HepG2 (cell line): ENCODE results near the gene WSB1. TPM values are rescaled to one million over a fixed set of nuclear protein-coding genes. Genes with fewer than 3 reads are reported as not detected.

Source experiments
- CHD2 ChIP-seq: IDR thresholded peaks from 2 replicates; pipeline ENCODE4 v1.6.1; 2011; ENCODE audit warnings: low read depth, low read length, improper control_type of control experiment
- HMGA1 ChIP-seq: sonication (generic); formaldehyde crosslinking; conservative IDR thresholded peaks from 2 replicates; pipeline ENCODE4 v1.4.0; 2020; ENCODE audit warnings: missing genetic modification reagents
- NCOR1 ChIP-seq: fragments of 200-600 bp; sonication (generic); IDR thresholded peaks from 2 replicates; pipeline ENCODE4 v1.7.0; 2017; ENCODE audit warnings: antibody characterized with exemption, low read length, borderline replicate concordance
- PBX2 ChIP-seq: IDR thresholded peaks from 2 replicates; pipeline ENCODE4 v1.6.1; 2016; ENCODE audit warnings: control low read depth
- RARA ChIP-seq: IDR thresholded peaks from 2 replicates; pipeline ENCODE4 v1.6.1; 2016; ENCODE audit warnings: missing genetic modification reagents, missing compliant biosample characterization
- REL ChIP-seq: sonication (generic); formaldehyde crosslinking; conservative IDR thresholded peaks from 2 replicates; pipeline ENCODE4 v1.8.0; 2022; ENCODE audit warnings: mild to moderate bottlenecking, missing genetic modification reagents, moderate library complexity
- SMAD9 ChIP-seq: sonication (generic); formaldehyde crosslinking; IDR thresholded peaks from 2 replicates; pipeline ENCODE4 v1.5.1; 2020; ENCODE audit warnings: mild to moderate bottlenecking, missing genetic modification reagents
- TEAD3 ChIP-seq: optimal IDR thresholded peaks from 2 replicates; pipeline ENCODE3; 2016; ENCODE audit warnings: borderline replicate concordance
- TFAP4 ChIP-seq: sonication (generic); IDR thresholded peaks from 2 replicates; pipeline ENCODE4 v1.6.1; 2016; ENCODE audit warnings: low read depth, borderline replicate concordance
- THAP9 ChIP-seq: sonication (generic); formaldehyde crosslinking; IDR thresholded peaks from 2 replicates; pipeline ENCODE4; 2020; ENCODE audit warnings: missing genetic modification reagents, mild to moderate bottlenecking, borderline replicate concordance
- TRAFD1 ChIP-seq: sonication (generic); formaldehyde crosslinking; IDR thresholded peaks from 2 replicates; pipeline ENCODE4 v1.5.1; 2020; ENCODE audit warnings: missing genetic modification reagents, mild to moderate bottlenecking, borderline replicate concordance
- U2AF2 ChIP-seq: fragments of 200-400 bp; formaldehyde crosslinking; IDR thresholded peaks from 2 replicates; pipeline ENCODE4 v1.6.1; 2017; ENCODE audit warnings: low read depth, mild to moderate bottlenecking, low read length
- YY1 ChIP-seq: IDR thresholded peaks from 2 replicates; pipeline ENCODE4 v1.6.1; 2011; ENCODE audit warnings: low read length, low read depth, moderate library complexity, mild to moderate bottlenecking; ENCODE audit not compliant: insufficient read depth, insufficient replicate concordance
- ZBTB39 ChIP-seq: sonication (generic); formaldehyde crosslinking; IDR thresholded peaks from 2 replicates; pipeline ENCODE4 v1.5.0; 2020; ENCODE audit warnings: missing genetic modification reagents
- ZBTB7A ChIP-seq: sonication (generic); formaldehyde crosslinking; IDR thresholded peaks from 2 replicates; pipeline ENCODE4 v1.8.0; 2022; ENCODE audit warnings: mild to moderate bottlenecking, missing genetic modification reagents
- ZNF367 ChIP-seq: sonication (generic); formaldehyde crosslinking; IDR thresholded peaks from 2 replicates; pipeline ENCODE4 v1.4.0; 2020; ENCODE audit warnings: missing genetic modification reagents, borderline replicate concordance
- ZNF674 ChIP-seq: sonication (generic); formaldehyde crosslinking; IDR thresholded peaks from 2 replicates; pipeline ENCODE4 v1.5.0; 2020; ENCODE audit warnings: low read depth, mild to moderate bottlenecking, missing genetic modification reagents
- ZNF780A ChIP-seq: sonication (generic); formaldehyde crosslinking; IDR thresholded peaks from 2 replicates; pipeline ENCODE4 v1.8.0; 2022; ENCODE audit warnings: mild to moderate bottlenecking, missing genetic modification reagents, moderate library complexity
- ZSCAN31 ChIP-seq: sonication (generic); formaldehyde crosslinking; IDR thresholded peaks from 2 replicates; pipeline ENCODE4 v1.5.0; 2020; ENCODE audit warnings: low read depth, mild to moderate bottlenecking, missing genetic modification reagents
- ZUFSP ChIP-seq: sonication (generic); formaldehyde crosslinking; IDR thresholded peaks from 2 replicates; pipeline ENCODE4 v1.9.0; 2021; ENCODE audit warnings: missing genetic modification reagents, mild to moderate bottlenecking, borderline replicate concordance
- polyA plus RNA-seq, 8 experiments: library from polyadenylated mRNA; depleted of rRNA in 3 of 8; stranded (reverse) in 7 of 8; unstranded in 1 of 8; fragments of >200 nt; fragmentation: Illumina TruSeq in 4 of 8; extraction: Trizol in 4 of 8; gene quantifications; 2 replicates each; pipeline versions ENCODE4 v1.2.1 to v1.2.3, GENCODE V29; 2011 to 2016; ENCODE audit warnings: low read depth in 4 of 8, missing spikeins in 1 of 8, mixed read lengths in 1 of 8; ENCODE audit not compliant: insufficient read depth in 1 of 8
- total RNA-seq, 5 experiments: library from RNA; depleted of rRNA; stranded (reverse); fragments of >200 nt; fragmentation: Illumina TruSeq; extraction: Trizol; gene quantifications; 2 replicates each; pipeline ENCODE4 v1.2.3, GENCODE V29; 2016; ENCODE audit warnings: low read depth in 1 of 5

WSB1 gene
- total and polyA plus RNA-seq, 2 of the 13 experiments (the other 11 are each of a cell fraction or from before 2014, with no cell fraction given): 81.3 to 294 TPM

GRCh38 chr17:27276653-27277156 lies 17.2 kb upstream of the WSB1 start (continued):
- TF ChIP-seq THAP9 (CRISPR knock-in tag) (no peak), ZNF674 (CRISPR knock-in tag) (no peak), ZSCAN31 (CRISPR knock-in tag) (no peak), PBX2 (no peak), SMAD9 (CRISPR knock-in tag) (no peak), ZBTB7A (no peak), HMGA1 (CRISPR knock-in tag) (no peak), CHD2 (no peak), REL (CRISPR knock-in tag) (no peak), ZNF367 (CRISPR knock-in tag) (no peak), ZNF780A (CRISPR knock-in tag) (no peak), YY1 (peak; percentile 21), ZBTB39 (CRISPR knock-in tag) (no peak), ZUFSP (CRISPR knock-in tag) (no peak), U2AF2 (no peak), TFAP4 (peak; percentile 70; the same call in 1 of the 2 replicates), RARA (CRISPR knock-in tag) (no peak), NCOR1 (no peak), TRAFD1 (no peak), TEAD3 (CRISPR knock-in tag) (peak; percentile 5)
